HG02763 (cell line): ENCODE measurements around the gene DNAH10.

ENCODE experiments used
- ATAC-seq: cut with Tn5 transposase; IDR thresholded peaks from one replicate; pipeline ENCODE4 v1.9.1; 2021; ENCODE audit warnings: mild to moderate bottlenecking, moderate library complexity; ENCODE audit not compliant: unreplicated experiment

Gene DNAH10

DNA sequence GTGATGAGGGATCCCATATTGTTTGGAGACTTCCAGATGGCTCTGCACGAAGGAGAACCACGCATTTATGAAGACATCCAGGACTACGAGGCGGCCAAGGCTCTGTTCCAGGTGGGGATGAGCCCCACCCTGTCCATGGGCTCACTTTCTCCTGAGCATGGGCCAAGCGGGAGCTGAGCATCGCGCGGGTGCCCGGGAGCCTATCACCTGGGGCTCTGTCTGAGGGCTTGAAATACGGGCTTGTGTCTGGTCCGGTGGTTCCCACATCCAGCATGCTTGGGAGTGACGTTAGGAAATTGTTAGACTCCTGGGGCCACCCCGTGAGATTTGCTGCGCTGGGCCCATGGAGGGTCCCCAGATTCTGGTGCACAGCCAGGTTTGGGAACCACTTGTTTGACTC, 117.6 kb downstream of the DNAH10 start:
- no peak for ATAC-seq

DNA sequence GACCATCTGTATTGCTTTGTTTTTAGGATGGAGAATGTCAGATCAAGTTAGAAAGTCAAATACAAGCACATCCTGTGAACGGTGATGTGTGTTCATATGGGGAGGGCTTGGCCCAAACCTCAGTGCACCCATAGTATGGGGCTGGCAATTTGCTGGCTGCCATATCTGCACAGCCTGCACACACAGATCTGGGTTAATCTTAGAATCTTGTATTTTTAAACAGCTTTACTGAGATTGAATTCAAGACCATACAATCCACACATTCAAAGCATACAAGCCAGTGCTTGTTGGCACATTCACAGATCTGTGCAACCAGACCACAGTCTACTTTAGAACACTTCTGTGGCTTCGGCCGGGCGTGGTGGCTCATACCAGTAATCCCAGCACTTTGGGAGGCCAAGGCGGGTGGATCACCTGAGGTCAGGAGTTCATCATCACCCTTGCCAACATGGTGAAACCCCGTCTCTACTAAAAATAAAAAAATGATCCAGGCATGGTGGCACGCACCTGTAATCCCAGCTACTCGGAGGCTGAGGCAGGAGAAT, 120.1 kb downstream of the DNAH10 start:
- no peak for ATAC-seq

DNA sequence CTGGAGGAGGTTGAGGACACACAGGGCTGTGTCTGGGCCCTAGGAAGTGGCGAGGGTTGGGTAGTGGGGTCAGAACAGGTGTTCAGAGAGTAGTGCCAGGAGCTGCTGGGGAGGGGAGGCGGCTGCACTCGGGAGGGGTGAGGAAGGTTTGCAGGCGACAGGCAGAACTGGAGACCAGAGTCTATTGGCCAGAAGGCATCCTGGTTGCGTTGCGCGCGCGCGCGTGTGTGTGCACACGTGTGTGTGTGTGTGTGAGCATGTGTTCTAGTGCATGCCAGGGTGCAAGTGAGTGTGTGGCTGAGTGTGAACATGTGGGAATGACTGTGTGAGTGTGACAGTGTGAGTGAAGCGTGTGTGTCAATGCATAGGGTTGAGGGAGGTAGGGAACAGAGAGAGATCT, 124.2 kb downstream of the DNAH10 start:
- no peak for ATAC-seq

DNA sequence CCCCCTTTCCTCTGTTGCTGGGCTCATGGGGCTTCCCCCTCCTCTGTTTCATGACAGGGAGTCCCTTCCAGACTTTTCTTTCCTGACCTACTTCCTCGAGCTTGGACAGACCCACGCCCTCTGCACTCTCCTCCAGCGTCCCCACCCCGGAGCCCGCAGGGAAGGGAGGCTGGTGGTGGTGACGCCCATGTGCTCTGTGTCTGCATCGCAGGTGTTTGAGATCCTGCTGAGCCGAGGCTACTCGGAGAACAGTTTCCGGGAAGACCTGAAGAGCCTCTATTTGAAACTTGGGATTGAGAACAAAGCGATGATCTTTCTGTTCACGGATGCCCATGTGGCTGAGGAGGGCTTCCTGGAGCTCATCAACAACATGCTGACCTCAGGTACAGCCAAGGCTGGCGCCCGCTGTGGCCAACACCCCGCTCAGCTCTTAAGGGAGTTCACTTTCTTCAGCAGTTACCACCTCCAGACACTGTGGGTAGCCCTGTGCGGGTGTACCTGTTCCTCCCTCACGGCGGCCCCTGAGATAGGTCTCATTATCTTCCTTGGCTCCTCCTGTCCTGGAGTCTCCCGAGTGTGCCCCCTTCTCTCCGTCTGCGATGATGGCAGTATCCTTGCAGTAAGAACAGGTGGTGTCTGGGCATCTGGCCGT, 125.0 kb downstream of the DNAH10 start:
- ATAC-seq = no peak

DNA sequence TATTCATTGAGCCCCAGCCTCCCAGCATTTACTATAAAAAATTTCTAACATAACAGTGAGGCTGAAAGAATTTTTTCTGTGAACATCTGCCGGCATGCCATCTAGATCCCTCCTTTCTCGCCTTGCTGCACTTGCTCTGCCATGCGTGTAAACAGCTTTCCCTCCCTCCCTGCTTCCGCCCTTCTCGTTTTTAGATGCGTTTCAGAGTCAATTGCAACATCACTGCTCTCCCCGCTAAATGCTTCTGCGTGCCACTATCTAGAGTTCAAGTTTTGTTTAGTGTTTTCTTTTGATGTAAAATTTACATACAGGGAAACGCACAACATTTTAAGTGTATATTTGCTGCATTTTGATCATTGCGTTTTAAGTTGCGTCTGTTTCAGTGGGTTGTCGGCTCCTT, 126.9 kb downstream of the DNAH10 start:
- ATAC-seq = no peak

DNA sequence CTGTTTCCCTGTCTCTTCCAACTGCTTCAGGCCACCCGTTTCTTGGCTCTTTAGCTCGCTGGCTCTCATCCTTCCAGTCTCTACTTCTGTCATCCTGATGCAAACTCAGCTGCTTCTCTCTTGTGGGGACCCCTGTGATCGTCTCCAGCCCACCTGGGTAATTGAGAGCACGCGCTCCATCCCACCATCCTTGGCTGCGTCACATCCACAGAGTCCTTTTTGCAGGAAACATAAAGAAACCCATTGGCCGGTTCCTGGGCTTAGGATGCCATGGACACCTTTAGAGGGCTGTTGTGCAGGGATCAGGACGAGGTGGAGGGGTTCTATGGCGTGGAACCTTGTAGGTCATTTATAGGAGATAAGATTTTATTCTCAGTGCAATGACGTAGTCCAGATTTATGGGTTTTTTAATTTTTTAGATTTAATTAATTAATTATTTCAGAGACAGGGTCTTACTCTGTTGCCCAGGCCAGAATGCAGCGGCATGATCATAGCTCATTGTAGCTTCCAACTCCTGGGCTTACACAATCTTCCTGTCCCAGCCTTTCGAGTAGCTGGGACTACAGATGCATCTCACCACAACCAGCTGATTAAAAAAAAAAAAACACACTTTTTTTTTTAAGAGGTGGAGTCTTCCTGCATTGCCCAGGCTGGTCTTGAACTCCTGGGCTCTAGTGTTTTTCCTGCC, 127.9 kb downstream of the DNAH10 start:
- no peak for ATAC-seq

DNA sequence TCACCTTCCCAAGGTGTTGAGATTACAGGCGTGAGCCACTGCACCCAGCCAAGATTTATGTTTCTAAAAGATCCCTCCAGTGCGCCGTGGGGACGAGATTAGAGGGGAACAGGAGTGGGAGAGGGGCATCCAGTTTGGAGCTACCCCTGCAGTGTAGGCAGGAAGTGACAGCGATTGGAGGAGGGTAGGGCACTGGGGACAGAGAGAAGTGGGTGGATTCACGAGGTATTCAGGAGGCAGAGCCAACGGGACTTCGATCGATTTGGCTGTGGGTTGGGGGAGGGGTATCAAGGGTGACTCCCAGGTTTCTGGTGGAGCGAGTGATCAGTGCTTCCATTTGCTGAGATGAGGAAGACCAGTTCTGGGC, 128.4 kb downstream of the DNAH10 start:
- no peak for ATAC-seq

DNA sequence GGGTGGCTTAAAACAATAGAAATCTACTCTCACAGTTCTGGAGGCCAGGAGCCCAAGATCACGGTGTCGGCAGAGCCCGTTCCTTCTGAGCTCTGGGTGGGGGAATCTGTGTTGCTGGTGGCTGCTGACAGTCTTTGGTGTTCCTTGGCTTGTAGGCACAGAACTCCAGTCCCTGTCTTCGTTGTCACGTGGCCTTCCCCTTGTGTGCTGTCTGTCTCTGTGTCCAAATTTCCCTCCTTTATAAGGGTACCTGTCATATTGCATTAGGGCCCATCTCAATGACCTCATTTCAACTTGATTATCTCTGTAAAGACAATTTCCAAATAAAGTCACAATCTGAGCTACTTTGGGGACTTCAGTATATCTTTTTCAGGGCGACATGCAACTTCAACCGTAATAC, 128.9 kb downstream of the DNAH10 start:
- ATAC-seq = no peak

DNA sequence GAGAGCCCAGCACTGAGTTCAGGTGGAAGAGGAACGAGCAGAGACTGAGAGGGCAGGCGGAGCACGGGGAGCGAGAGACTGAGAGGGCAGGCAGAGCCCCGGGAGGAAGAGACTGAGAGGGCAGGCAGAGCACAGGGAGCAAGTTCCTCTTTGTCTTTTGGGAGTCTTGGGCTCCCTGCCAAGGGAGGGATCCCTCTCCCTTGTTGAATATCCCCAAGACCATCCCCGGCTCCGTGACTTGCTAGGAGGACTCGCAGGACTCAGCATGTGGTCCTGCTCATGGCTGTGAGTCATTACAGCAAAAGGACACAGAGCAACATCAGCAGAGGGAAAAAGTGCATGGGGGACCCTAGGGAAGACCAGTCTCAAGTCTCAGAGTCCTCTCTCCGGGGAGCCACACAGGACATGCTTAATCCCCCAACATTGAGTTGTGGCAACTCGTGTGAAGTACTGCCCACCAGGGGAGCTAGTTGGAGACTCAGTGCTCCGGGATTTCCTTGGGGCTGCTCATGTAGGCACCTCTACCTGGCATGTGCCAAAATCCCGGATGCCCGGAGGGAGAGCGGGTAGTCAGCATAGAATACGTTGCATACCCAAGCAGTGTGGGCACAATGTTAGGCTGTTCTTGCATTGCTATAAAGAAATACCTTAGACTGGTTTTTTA, 129.5 kb downstream of the DNAH10 start:
- ATAC-seq = no peak

DNA sequence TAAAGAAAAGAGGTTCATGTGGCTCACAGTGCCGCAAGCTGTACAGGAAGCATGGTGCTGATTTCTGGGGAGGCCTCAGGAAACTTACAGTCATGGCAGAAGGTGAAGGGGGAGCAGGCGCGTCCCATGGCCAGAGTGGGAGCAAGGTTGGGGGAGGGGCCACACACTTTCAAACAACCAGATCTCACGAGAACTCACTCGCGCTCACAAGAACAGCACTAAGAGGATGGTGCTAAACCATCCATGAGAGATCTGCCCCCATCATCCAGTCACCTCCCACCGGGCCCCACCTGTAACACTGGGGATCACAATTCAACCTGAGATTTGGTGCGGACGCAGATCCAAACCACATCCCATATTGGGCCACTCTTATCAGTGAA, 130.1 kb downstream of the DNAH10 start:
- no peak for ATAC-seq

DNA sequence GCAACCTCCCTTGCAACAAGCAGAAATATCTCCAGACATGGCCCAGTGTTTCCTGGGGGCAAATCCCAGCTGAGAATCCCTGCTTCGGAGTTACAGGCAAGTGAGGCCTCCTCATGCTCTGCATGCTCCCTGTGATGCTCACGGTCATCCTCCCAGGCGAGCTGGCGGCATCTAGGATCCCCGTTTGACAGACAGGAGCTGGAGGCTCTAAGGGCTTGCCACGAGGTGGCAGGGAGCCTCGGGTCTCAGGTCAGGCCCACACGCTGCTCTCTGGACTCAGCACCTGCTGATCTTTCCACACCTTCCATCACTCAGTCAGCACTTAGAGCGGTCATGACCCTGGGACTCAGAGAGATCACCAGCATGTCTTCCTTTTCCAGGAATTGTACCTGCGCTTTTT, 130.8 kb downstream of the DNAH10 start:
- no peak for ATAC-seq

DNA sequence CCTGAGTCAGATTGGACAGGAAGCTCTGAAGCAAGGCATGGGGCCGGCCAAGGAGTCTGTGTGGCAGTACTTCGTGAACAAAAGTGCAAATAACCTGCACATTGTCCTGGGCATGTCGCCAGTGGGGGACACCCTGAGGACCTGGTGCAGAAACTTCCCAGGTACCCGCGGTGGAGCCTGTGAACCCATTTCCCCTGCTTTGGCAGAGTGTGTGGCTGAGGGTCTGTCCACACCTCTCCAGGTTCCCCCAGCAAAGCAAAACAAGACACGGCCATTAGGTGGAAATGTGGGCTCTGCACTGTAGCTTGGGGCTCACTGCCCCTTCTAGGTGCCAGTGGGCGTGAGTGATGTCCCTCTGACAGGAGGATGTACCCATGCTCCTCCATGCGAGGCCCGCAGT, 131.2 kb downstream of the DNAH10 start:
- ATAC-seq = no peak

DNA sequence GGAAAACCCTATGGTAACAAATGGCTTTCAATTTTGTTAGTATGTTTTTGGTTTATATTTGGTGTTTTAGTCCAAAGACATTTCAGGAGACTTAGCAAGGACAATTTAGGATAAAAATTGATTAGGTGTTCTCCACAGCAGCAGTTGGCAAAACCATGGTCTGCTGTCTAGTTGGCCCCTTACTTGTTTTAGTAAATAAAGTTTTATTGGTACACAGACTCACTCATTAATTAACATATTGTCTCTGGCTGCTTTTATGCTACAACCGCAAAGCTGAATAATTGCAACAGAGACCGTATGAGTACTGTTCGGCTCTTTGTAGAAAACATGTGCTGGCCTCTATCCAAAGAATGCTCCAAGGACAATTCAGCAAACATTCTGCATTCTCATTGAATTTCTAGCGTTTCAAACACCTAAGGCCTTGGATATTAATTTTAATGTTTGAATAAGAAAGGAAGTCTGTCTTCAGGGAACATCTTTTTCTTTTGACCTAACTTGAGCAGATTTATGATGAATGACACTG, 132.8 kb downstream of the DNAH10 start:
- no peak for ATAC-seq

DNA sequence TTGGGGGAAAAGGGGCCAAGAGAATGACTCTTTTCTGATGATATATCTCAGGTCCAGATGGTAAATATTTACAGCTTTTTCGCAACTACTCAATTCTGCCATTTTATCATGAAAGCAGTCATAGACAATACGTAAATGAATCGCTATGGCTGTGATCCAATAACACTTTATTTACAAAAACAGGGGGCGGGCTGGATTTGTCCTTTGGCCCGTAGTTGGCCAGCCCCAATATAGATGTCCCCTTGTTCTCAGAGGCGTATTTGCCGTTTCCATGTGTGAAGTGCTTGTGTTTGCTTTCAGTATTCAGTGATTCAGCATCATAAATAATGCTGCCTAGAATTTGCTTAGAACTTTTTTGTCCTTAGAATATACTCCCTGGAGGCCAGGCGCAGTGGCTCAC, 133.3 kb downstream of the DNAH10 start:
- no peak for ATAC-seq

DNA sequence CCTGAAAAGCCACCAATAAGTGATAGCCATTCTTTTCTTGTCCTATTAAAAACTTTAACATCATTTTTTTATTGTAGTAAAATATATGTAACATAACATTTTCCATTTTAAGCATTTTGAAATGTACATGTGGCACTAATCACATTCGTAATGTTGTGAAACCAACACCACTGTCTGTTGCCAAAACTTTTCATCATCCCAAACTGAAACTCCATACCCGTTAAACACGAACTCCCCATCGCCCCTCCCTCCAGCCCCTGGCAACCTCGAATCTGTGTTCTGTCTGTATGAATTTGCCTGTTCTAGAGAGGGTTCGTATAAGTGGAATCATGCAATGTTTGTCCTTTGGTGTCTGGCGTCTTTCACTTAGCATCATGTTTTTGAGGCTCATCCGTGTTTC, 134.7 kb downstream of the DNAH10 start:
- no peak for ATAC-seq

DNA sequence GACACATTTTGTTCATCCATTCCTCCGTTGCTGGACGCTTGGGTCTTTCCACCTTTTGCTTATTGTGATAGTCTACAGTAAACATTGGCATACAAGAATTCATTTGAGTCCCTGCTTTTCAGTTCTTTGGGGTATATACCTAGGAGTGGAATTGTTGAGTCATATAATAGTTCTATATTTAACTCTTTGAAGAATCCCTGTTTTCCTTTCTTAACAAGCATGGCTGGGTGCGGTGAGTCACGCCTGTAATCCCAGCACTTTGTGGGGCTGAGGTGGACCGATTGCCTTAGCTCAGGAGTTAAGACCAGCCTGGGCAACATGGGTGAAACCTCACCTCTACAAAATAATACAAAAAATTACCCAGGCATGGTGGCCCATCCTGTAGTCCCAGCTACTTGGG, 135.1 kb downstream of the DNAH10 start:
- no peak for ATAC-seq

DNA sequence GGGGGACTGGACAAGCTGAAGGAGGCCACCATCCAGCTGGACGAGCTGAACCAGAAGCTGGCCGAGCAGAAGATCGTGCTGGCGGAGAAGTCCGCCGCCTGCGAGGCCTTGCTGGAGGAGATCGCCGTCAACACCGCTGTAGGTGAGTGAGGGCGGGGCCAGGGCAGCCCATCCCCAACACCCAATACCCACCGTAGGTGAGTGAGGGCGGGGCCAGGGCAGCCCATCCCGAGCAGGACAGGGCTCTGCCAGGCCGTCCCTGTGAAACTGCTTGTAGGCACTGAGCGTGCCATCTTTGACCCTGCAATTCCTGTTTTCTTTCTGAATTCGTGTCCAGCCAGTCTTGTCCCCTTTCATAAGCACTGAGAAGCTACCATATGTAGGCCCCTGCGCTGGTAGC, 136.6 kb downstream of the DNAH10 start:
- ATAC-seq = no peak

DNA sequence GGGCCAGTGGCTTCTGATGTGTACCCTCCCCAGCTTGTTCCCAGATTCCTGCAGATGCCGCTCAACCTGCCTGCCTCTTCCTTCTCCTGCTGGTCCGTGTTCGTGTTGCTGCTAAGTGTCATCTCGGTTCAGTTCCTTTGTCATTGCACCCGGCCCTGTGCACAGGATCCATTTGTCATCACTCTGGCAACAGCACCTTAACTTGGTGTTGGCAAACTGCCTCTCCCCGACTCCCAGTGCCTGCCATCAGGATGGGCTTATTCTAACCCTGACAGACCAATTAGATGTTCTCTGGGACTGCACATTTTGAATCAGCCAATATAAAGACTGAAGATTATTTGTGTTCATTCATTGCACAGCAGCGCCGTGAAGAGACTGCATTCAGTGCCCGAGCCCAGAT, 137.3 kb downstream of the DNAH10 start:
- ATAC-seq = no peak

DNA sequence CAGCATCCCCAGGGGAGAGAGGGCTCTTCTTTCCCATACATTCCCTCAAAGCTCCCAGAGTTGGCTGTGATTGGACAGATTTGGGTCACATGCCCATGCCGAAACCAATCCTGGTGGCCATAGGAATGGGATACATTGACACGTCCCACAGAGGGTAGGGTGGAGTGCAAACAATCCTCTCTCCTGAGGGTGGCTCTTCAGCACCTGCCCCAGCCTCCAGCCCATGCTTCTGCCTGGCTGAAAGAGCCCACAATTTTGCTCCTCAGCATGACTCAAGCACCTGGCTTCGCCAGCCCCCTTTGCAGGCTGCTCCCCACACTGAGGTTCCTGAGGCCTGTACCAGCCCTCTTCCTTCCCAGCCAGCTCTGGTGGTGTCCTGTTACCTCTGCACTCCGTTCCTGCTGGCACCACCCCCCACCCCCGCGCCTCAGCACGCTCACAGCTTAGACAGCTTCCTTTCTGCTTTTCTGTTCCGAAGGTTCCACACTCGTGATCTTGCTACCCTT, 138.8 kb downstream of the DNAH10 start:
- no peak for ATAC-seq

DNA sequence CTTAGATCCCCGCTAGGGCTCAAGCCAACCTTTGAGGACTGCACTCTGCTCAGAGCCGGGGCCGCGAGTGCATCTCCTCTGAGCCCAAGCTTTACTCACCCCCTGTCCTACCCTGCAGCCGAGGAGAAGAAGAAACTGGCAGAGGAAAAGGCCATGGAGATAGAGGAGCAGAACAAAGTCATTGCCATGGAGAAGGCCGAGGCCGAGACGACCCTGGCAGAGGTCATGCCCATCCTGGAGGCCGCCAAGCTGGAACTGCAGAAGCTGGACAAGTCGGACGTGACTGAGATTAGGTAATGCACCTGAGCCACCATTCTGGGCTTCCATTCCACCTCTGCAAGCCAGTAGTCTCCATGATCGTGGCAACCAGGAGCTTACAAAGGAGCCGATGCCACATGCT, 140.7 kb downstream of the DNAH10 start:
- no peak for ATAC-seq

DNA sequence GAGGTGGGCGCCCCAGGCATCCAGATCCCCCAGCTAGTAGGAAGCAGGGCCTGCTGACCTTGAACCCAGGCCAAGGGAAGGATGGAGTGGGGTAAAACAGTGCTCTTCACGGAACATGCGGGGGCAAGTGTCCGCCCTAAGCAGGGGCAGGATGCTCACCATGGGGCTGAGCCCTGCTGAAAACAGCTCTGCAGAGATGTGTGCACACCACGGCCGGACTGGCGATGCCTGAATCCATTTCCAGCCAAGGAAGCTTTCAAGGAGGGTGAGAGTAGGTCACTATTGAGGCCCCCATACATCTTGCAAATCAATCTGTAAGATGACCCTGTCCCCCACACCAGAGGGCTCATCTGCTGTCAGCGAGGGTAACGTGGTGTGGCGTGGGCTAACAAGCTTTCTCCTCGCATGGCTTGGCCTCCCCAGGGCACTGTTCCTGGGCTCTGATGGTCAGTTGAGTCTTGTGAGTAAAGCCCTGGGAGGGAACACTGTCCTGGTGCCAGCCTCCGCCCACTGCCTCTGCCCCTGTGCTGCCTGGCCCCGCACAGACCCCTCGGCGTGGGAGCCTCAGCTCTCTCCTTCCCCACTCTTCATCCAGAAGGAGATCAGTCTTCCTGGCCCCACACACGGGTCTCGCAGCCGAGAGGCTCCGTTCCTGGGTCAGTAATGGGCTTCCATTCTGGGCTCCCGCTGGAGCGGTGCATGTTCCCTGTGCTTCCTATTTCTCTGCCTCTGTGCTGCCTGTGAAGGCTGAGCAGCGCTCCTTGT, 141.4 kb downstream of the DNAH10 start:
- ATAC-seq = no peak
